Heart left ventricle (tissue), 13 donors: Measurements from ENCODE around the gene HSD17B14.
"Not testable (repeated sequence)": the region's sequence is repeated elsewhere in the genome, so short reads cannot be mapped to it uniquely, and the experiment has no call there.

Experiments used
- CTCF ChIP-seq, 12 donors: fragments of 200-600 bp; sonication (generic) in 4 of 12; IDR thresholded peaks; one replicate each; pipeline versions ENCODE4 v1.5.0 to v1.8.0; 2018 to 2022; ENCODE audit warnings: antibody characterized with exemption in 12 of 12, mild to moderate bottlenecking in 5 of 12
- POLR2A ChIP-seq, 2 donors: fragments of 450-650 bp; IDR thresholded peaks; one replicate each; pipeline ENCODE4 v1.6.1; 2017; ENCODE audit warnings: antibody characterized with exemption in 2 of 2, mild to moderate bottlenecking in 2 of 2, moderate library complexity in 2 of 2
- donor health status: ischemic (EF 13 %, LVEDD 7.1; RV severe dilation, severe dysfunction).
- donor health status: DM: no; HTN: yes; CAD: no.
- donor health status: DM: no; HTN: no; CAD: no.
- donor health status: ischemic (EF 25% LVEDD 6.9; RV normal size, moderate dysfunction).
- donor health status: ischemic (EF 25% LVEDD 5.7; RV mildly dilated, moderate dysfunction).
- donor health status: ischemic (EF 35%, LVEDD 5.7; RV mildly dilated, moderate dysfunction).
- donor health status: nonischemic (EF 11% LVEDD 7.7; RV severe dilation, severe dysfunction).
- donor health status: DM: yes; HTN: yes; CAD: no.
- donor health status: PGD.
- donor health status: ischemic (EF 29% LVEDD 5.4; RV normal size, mild dysfunction).
- donor health status: nonischemic (EF 23%, LVEDD 6.1; RV moderate dilation, normal function).

DNA sequence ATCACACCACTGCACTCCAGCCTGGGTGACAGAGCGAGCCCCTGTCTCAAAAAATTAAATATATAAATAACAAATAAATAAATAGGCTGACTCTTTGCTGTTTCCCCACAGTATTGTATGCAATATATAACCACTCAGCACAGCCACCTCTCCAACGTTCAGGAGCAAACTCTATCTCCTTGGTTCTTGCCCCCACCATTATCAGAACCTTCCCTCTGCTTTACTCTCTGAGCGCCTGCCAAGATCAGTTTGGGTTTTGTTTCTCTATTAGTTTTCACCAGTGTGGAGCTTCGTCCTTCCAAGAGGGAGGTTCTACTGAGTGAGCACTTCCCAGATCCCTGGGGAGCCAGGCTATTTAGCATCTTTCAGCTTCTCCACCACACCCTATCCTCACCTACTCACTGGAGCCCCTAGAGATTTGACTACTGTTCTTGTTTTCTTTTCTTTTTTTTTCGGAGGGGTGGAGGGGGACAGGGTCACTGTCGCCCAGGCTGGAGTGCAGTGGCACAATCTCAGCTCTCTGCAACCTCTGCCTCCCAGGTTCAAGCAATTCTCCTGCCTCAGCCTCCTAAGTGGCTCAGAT, 68.0 kb downstream of the HSD17B14 start:
- TF ChIP-seq CTCF, POLR2A (IDR thresholded peaks at IDR 0.05): not testable (repeated sequence)
